OCI-LY1 (cell line): Measurements from ENCODE around the gene BTBD9.
"Not testable (repeated sequence)": the region's sequence is repeated elsewhere in the genome, so short reads cannot be mapped to it uniquely, and the experiment has no call there.

Experiments used
- EZH2 ChIP-seq: fragments of 200-600 bp; sonication (generic), shearing (Covaris generic); IDR thresholded peaks from 2 replicates; pipeline ENCODE4 v1.8.0; 2017; ENCODE audit warnings: borderline replicate concordance, mixed run types, mild to moderate bottlenecking, antibody characterized with exemption, low read length, moderate library complexity, mixed read lengths
- TF ChIP-seq, protein P1 (sequence below): fragments of 200-600 bp; sonication (generic), shearing (Covaris generic); IDR thresholded peaks from 2 replicates; pipeline ENCODE4 v1.5.1; 2017; ENCODE audit warnings: mild to moderate bottlenecking, antibody characterized with exemption, low read length, moderate library complexity, mixed read lengths

DNA sequence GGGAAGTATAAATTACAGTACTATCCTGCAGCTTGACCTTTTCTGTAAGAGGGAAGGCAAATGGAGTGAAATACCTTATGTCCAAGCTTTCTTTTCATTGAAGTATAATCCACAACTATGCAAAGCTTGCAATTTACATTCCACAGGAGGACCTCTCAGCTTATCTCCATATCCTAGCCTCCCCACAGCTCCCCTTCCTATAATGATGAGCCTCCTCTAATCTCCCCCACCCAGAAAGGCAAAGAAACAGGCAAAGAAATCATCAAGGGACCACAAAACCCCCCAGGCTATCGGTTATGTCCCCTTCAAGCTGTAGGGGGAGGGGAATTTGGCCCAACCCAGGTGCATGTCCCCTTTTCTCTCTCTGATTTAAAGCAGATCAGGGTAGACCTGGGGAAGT is 21.4 kb downstream of the BTBD9 start:
- not testable (repeated sequence) for TF ChIP-seq EZH2
- TF ChIP-seq, protein P1, sequence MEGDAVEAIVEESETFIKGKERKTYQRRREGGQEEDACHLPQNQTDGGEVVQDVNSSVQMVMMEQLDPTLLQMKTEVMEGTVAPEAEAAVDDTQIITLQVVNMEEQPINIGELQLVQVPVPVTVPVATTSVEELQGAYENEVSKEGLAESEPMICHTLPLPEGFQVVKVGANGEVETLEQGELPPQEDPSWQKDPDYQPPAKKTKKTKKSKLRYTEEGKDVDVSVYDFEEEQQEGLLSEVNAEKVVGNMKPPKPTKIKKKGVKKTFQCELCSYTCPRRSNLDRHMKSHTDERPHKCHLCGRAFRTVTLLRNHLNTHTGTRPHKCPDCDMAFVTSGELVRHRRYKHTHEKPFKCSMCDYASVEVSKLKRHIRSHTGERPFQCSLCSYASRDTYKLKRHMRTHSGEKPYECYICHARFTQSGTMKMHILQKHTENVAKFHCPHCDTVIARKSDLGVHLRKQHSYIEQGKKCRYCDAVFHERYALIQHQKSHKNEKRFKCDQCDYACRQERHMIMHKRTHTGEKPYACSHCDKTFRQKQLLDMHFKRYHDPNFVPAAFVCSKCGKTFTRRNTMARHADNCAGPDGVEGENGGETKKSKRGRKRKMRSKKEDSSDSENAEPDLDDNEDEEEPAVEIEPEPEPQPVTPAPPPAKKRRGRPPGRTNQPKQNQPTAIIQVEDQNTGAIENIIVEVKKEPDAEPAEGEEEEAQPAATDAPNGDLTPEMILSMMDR, result not testable (repeated sequence)
